GM12872 (cell line): ENCODE data around the gene ANKDD1A.

Experiments
- TF ChIP-seq, protein P1 (sequence below): IDR thresholded peaks from 3 replicates; pipeline ENCODE4 v1.5.1; 2011; ENCODE audit warnings: low read depth, mild to moderate bottlenecking, low read length, moderate library complexity; ENCODE audit not compliant: insufficient read depth

The ANKDD1A gene

GRCh38 chr15:64888336-64888735 lies 23.4 kb upstream of the ANKDD1A start:
- TF ChIP-seq, protein P1, sequence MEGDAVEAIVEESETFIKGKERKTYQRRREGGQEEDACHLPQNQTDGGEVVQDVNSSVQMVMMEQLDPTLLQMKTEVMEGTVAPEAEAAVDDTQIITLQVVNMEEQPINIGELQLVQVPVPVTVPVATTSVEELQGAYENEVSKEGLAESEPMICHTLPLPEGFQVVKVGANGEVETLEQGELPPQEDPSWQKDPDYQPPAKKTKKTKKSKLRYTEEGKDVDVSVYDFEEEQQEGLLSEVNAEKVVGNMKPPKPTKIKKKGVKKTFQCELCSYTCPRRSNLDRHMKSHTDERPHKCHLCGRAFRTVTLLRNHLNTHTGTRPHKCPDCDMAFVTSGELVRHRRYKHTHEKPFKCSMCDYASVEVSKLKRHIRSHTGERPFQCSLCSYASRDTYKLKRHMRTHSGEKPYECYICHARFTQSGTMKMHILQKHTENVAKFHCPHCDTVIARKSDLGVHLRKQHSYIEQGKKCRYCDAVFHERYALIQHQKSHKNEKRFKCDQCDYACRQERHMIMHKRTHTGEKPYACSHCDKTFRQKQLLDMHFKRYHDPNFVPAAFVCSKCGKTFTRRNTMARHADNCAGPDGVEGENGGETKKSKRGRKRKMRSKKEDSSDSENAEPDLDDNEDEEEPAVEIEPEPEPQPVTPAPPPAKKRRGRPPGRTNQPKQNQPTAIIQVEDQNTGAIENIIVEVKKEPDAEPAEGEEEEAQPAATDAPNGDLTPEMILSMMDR, result no peak

DNA sequence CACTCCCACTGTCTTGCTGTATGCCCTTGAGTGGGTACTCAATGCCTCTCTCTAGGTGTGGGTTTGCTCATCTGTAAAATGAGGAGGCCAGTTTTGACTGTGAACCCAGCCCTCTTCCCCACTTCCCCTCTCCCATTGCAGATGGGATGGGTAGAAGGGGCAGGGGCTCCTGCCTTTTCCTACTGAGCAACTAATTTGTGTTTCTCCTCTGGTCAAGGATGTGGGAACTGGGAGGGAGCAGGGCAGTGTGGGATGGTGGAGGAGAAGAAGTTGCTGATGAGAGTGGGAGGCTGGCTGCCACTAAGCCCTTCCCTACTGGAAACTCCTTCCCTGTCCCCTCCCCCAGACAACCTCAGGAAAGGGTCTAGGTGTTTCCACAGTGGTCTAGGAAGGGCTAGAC lies 20.1 kb upstream of the ANKDD1A start:
- TF ChIP-seq, protein P1, result no peak

DNA sequence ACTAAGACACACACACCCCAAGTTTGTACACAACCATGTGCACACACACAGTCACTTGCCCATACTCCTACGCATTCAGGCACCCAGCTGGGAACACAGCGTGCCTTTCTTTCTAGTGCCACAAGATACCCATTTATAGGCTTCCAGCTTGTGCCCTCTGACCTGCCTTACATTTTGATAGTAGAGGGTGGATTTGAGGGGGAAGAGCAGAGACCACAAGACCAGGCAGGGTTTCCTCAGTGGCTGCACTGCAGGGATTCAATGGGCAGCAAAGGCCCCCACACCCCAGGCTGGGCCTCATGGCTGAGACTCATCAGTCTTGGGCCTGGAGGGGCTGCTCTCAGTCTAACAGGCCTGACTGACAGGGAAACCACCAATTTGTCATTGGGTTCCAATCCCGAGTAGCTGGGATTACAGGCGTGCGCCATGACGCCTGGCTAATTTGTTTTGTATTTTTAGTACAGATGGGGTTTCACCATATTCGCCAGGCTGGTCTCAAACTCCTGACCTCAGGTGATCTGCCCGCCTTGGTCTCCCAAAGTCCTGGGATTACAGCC lies 18.8 kb upstream of the ANKDD1A start:
- TF ChIP-seq, protein P1, result no peak

- TF ChIP-seq, protein P1, result no peak
Observed at GRCh38 chr15:64893481-64894394, 18.0 kb upstream of the ANKDD1A start.

GRCh38 chr15:64894395-64895056 lies 17.2 kb upstream of the ANKDD1A start:
- TF ChIP-seq, protein P1, result no peak

DNA sequence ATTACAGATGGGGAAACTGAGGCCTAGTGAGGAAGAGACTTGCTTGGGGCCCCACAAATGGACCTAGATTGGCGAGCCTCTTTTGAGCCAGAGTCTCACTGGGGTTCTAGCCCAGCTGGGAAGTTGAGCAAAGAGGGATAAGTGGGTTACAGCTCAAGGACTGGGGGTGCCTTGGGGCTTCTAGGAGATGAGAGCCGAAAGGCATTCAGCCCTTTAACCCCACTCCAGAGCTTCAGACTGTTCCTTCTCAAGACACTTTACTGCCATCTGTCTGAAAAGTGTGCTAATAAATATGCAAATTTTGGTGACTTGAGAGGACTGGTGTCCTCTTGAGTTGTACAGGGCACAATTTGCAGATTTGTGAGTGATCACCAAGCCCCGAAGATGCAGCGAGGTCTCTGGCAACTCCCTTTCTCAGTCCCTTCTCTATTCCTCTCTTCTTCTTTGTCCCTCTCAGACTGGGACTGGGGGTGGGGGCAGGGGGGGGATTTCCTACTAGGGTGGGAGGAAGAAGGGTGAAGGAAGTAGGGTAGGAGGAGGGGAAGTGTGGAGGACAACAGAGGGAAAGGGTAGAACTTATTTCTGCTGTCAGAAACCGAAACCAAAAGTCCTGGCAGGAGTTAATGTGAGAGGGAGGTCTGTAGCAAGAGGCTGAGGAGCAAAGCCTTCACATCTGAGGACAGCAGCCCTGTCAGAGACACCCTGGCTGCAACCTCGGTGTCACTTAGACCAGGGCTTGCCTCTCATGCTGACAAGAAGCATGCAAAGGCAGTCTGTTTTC lies 16.2 kb upstream of the ANKDD1A start:
- TF ChIP-seq, protein P1, result peak; percentile 18; the same call in 1 of the 3 replicates
